ENCODE data around the gene MAPKBP1.

DNA sequence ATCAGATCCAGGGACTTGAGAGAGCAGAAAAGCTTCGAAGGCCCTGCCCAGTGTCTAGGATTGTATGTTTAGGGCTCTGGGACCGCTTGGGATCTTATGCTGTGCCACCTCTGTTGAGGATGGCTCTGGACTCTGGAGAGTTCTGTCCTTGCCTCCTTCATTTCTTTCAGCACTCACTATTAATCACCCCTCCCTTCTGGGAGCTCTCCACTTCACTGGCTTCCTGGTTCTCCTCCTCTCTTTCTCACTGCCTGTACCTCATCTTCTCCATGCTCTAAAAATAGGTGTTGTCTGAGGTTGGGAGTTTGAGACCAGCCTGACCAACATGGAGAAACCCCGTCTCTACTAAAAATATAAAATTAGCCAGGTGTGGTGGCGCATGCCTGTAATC, 17.3 kb downstream of the MAPKBP1 start:
- TF ChIP-seq CTCF (IDR thresholded peaks at IDR 0.05; ENCODE audit: insufficient read depth, low read length) (no peak), POLR2AphosphoS5 (IDR thresholded peaks at IDR 0.05; ENCODE audit: low read depth) (no peak), GABPA (IDR thresholded peaks at IDR 0.05; ENCODE audit: low read depth) (no peak), SPI1 (IDR thresholded peaks at IDR 0.05; ENCODE audit: borderline replicate concordance, low read depth) (no peak)
